Spleen (tissue), 11 donors: ENCODE results near the gene ZNF771. TPM values are rescaled to one million over a fixed set of nuclear protein-coding genes. Genes with fewer than 3 reads are reported as not detected.

Source experiments
- DNase-seq: peaks from one replicate; pipeline ENCODE4 v3.0.0-alpha.2; 2020
- H3K27ac ChIP-seq, 8 donors: fragments of 200-600 bp; sonication (generic) in 7 of 8; 1 replicate in 4 of 8; 2 replicates in 4 of 8; pipeline versions ENCODE4 v1.5.0 to v1.8.0; 2016 to 2021; ENCODE audit warnings: inconsistent platforms in 4 of 8, mild to moderate bottlenecking in 4 of 8, moderate library complexity in 1 of 8
- H3K27me3 ChIP-seq, 7 donors: fragments of 200-600 bp; sonication (generic) in 6 of 7; replicated peaks in 1 of 7; 1 replicate in 4 of 7; 2 replicates in 3 of 7; pipeline versions ENCODE4 v1.5.0 to v1.8.0; 2016 to 2021; ENCODE audit warnings: inconsistent platforms in 3 of 7, mild to moderate bottlenecking in 1 of 7
- H3K36me3 ChIP-seq, 6 donors: fragments of 200-600 bp; sonication (generic) in 5 of 6; 1 replicate in 4 of 6; 2 replicates in 2 of 6; pipeline versions ENCODE4 v1.5.0 to v1.8.0; 2016 to 2021; ENCODE audit warnings: inconsistent platforms in 2 of 6
- H3K4me1 ChIP-seq, 6 donors: fragments of 200-600 bp; sonication (generic) in 5 of 6; 1 replicate in 3 of 6; 2 replicates in 3 of 6; pipeline versions ENCODE4 v1.5.0 to v1.8.0; 2016 to 2021; ENCODE audit warnings: inconsistent platforms in 3 of 6
- H3K4me3 ChIP-seq, 8 donors: fragments of 200-600 bp; sonication (generic) in 7 of 8; 1 replicate in 4 of 8; 2 replicates in 4 of 8; pipeline versions ENCODE4 v1.5.0 to v1.8.0; 2016 to 2021; ENCODE audit warnings: inconsistent platforms in 4 of 8, mild to moderate bottlenecking in 4 of 8, moderate library complexity in 2 of 8
- H3K9me3 ChIP-seq, 8 donors: fragments of 200-600 bp; sonication (generic) in 7 of 8; 1 replicate in 4 of 8; 2 replicates in 4 of 8; pipeline versions ENCODE4 v1.5.0 to v1.8.0; 2016 to 2021; ENCODE audit warnings: inconsistent platforms in 4 of 8
- POLR2A ChIP-seq, 3 donors: fragments of 450-650 bp; IDR thresholded peaks; one replicate each; pipeline ENCODE4 v1.5.1; 2017; ENCODE audit warnings: antibody characterized with exemption in 3 of 3, mild to moderate bottlenecking in 1 of 3
- POLR2AphosphoS5 ChIP-seq, 3 donors: sonication (generic); formaldehyde crosslinking; IDR thresholded peaks; one replicate each; pipeline ENCODE4 v1.5.1; 2017; ENCODE audit warnings: antibody characterized with exemption in 3 of 3
- WGBS, 5 donors: extraction: QIAGEN DNeasy Blood & Tissue Kit in 3 of 5; methylation state at CpG; one replicate each; pipeline versions ENCODE4 v1.1.5 to v1.1.7; 2013 to 2018; 5-methylcytosine and 5-hydroxymethylcytosine counted together
- intact Hi-C: fragments of 100-400 bp; cut with DNase I; formaldehyde crosslinking; loops from one replicate; pipeline ENCODE4 v1.15.0; 2023; ENCODE audit warnings: low total_unique reads
- polyA plus RNA-seq, 3 donors: library from polyadenylated mRNA; stranded (reverse); fragments of 200-250 nt; gene quantifications; one replicate each; pipeline ENCODE4 v1.2.1, GENCODE V29; 2013
- total RNA-seq, 7 donors: library from RNA; depleted of rRNA in 3 of 7; stranded (reverse); fragments of >200 nt in 3 of 7; fragmentation: NEBNext Ultra II Directional in 4 of 7; extraction: Animal tissue kit (Norgen Biotek cat#: 25700) in 4 of 7; gene quantifications; one replicate each; pipeline versions ENCODE4 v1.1.0 to v1.2.1, GENCODE V29; 2016 to 2021
- TF ChIP-seq, protein P1 (sequence below), 11 experiments: fragments of 200-600 bp in 7 of 11; fragments of 450-650 bp in 4 of 11; sonication (generic) in 4 of 11; IDR thresholded peaks in 8 of 11; conservative IDR thresholded peaks in 3 of 11; 1 replicate in 7 of 11; 2 replicates in 4 of 11; pipeline versions ENCODE4 v1.4.0 to v1.8.0; 2016 to 2021; ENCODE audit warnings: antibody characterized with exemption in 11 of 11, inconsistent platforms in 4 of 11, mild to moderate bottlenecking in 1 of 11
- donor health status: healthy with polysubstance abuse.
- donor health status: DM: no; HTN: no; CAD: no; lungs with moderate emphysema.
- donor health status: DM: no; HTN: no; CAD: no.
- donor health status: Bipolar disorder and iron deficiency.
- donor health status: healthy.
- donor health status: DM: no; HTN: no; CAD: no.
- donor health status: DM: yes; HTN: yes; CAD: no.

Gene ZNF771
- total and polyA plus RNA-seq, 10 donors = 2.2 to 10.2 (median 3.1) TPM

DNA sequence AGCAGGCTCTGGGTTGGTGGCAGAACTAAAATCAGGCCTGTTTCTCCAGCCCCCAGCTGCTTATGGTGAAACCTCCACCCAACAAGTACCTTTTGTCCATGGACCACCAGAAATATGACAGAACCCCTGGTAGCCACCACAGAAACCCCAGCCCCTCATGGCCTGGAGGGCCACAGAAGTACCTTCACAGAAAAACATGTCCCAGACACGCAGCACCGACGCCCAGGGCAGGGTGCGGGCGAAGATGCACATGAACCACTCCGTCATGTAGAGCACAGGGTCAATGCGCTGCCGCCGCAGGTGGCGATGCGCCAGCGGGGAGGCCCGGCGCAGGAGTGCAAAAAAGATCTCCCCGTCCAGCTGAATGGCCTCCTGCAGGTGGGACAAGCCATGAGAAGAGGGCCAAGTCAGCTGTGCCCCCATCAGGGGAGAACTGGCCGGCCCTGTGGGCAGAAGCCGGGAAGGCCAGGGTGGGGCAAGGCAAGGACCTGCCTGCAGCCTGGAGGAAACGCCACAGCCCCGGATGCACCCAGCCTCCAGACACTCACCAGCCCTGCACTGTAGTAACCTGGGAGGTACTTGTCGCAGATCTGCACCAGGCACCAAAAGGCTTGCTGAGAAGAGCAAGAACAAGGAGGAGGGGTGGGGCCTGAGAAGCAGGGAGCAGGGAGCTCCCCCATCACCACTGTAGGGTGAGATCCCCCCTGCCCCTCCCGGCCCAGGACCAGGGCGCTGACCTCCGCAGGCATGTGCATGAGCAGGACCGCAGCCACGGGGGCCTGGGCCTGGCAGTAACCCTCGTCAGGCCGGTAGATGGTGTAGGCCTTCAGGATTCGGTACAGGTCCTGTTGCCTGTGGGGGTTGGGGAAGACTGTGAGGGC, 48.2 kb upstream of the ZNF771 start:
- no peaks in the 10 kb centered on the region for H3K27me3 ChIP-seq
- peaks cover 11 to 35% (median 25%) of the 10 kb centered on the region in 6 donors for H3K4me1 ChIP-seq
- H3K4me3 ChIP-seq = no peak overlapping the region
- WGBS, 5 donors = 94 to 95% (median 94%) methylated on average over 15 to 28 of the region's 28 CpGs
- intact Hi-C loops = no loop called here
- peaks cover 0 to 79% (median 55%) of the 10 kb centered on the region in 6 donors for H3K36me3 ChIP-seq
- no peaks in the 10 kb centered on the region for H3K9me3 ChIP-seq
- no peak overlapping the region for H3K27ac ChIP-seq
- DNase-seq = peak; percentile 75
- TF ChIP-seq, protein P1, sequence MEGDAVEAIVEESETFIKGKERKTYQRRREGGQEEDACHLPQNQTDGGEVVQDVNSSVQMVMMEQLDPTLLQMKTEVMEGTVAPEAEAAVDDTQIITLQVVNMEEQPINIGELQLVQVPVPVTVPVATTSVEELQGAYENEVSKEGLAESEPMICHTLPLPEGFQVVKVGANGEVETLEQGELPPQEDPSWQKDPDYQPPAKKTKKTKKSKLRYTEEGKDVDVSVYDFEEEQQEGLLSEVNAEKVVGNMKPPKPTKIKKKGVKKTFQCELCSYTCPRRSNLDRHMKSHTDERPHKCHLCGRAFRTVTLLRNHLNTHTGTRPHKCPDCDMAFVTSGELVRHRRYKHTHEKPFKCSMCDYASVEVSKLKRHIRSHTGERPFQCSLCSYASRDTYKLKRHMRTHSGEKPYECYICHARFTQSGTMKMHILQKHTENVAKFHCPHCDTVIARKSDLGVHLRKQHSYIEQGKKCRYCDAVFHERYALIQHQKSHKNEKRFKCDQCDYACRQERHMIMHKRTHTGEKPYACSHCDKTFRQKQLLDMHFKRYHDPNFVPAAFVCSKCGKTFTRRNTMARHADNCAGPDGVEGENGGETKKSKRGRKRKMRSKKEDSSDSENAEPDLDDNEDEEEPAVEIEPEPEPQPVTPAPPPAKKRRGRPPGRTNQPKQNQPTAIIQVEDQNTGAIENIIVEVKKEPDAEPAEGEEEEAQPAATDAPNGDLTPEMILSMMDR (IDR thresholded peaks at IDR 0.05 in 8 of 11, conservative IDR thresholded peaks at IDR 0.05 in 3 of 11) = no peak
- TF ChIP-seq POLR2AphosphoS5 (IDR thresholded peaks at IDR 0.05) = peak in 2 of 3 donors; percentile 14 to 41

DNA sequence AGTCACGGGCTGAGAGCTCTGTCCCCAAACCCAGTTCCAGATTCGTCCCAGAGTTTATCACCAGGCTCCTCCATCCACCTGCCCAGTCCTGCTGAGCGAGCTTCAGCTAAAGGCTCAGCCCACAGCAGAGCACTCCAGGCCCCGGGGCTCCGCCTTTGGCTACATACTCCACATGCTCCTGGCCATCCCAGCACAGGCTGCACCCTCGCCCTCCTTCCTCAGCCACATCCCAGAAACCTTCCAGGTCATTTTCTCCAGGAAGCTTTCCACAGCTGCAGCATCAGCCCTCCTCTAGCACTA, 47.6 kb upstream of the ZNF771 start:
- H3K27me3 ChIP-seq = no peaks in the 10 kb centered on the region
- H3K4me3 ChIP-seq = no peak overlapping the region
- H3K9me3 ChIP-seq = no peaks in the 10 kb centered on the region
- peaks cover 0 to 85% (median 61%) of the 10 kb centered on the region in 6 donors for H3K36me3 ChIP-seq
- intact Hi-C loops = no loop called here
- 92 to 96% (median 94%) methylated on average over 5 to 6 of the region's 6 CpGs for WGBS, 5 donors
- H3K4me1 ChIP-seq = peaks cover 9 to 32% (median 20%) of the 10 kb centered on the region in 6 donors
- peak; percentile 74 for DNase-seq
- H3K27ac ChIP-seq = no peak overlapping the region
- TF ChIP-seq POLR2AphosphoS5 (IDR thresholded peaks at IDR 0.05) (no peak), POLR2A (IDR thresholded peaks at IDR 0.05) (no peak)
- TF ChIP-seq, protein P1 (IDR thresholded peaks at IDR 0.05 in 8 of 11, conservative IDR thresholded peaks at IDR 0.05 in 3 of 11) = no peak

DNA sequence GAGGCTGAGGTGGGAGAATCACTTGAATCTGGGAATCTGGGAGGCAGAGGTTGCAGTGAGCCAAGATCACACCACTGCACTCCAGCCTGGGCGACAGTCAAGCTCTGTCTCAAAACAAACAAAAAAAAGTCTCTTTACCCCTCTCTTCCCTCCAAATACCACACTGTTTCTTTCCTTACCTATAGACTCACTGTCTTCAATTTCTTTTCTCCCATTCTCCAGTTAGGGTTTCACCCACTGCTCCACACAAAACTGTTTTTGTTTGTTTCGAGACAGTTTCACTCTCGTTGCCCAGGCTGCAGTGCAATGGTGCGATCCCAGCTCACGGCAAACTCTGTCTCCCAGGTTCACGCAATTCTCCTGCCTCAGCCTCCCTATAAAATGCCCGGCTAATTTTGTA, 46.2 kb upstream of the ZNF771 start:
- no peak overlapping the region for H3K4me3 ChIP-seq
- intact Hi-C loops = no loop called here
- H3K9me3 ChIP-seq = no peaks in the 10 kb centered on the region
- H3K27ac ChIP-seq = no peak overlapping the region
- WGBS, 5 donors = 93 to 98% (median 96%) methylated on average over 7 of the region's 7 CpGs
- H3K36me3 ChIP-seq = peaks cover 0 to 99% (median 70%) of the 10 kb centered on the region in 6 donors
- no peak for DNase-seq
- H3K27me3 ChIP-seq = no peaks in the 10 kb centered on the region
- peaks cover 7 to 37% (median 16%) of the 10 kb centered on the region in 6 donors for H3K4me1 ChIP-seq
- TF ChIP-seq, protein P1 (IDR thresholded peaks at IDR 0.05 in 8 of 11, conservative IDR thresholded peaks at IDR 0.05 in 3 of 11) = no peak
- TF ChIP-seq POLR2AphosphoS5 (IDR thresholded peaks at IDR 0.05) (no peak), POLR2A (IDR thresholded peaks at IDR 0.05) (no peak)

DNA sequence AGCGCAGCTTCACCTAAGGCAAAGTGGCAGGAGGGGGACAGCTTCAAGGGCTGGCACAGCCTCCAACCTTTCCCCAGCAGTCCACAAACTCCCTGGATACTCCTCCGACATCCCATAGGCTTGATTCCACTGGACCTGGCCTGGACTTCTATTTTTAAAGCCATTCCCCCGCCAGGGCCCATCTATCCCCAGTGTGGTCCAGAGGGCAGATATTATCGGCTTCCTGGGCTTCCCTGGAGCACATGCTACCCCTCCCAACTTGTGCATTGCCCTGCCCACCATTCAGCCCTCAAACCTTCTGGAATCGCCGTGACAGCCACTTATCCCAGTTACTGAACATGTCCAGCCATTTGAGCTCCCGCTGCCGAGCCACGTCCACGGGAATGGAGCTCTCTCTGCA, 42.2 kb upstream of the ZNF771 start:
- no peaks in the 10 kb centered on the region for H3K27me3 ChIP-seq

More for the DNA sequence above, 42.2 kb upstream of the ZNF771 start:
- TF ChIP-seq, protein P1 (IDR thresholded peaks at IDR 0.05 in 8 of 11, conservative IDR thresholded peaks at IDR 0.05 in 3 of 11) = no peak
- no peak for TF ChIP-seq POLR2A (IDR thresholded peaks at IDR 0.05)
- no peak for TF ChIP-seq POLR2AphosphoS5 (IDR thresholded peaks at IDR 0.05)
- DNase-seq = peak; percentile 65
- intact Hi-C loops = no loop called here
- Histone ChIP-seq H3K9me3 (no peaks in the 10 kb centered on the region), H3K36me3 (peaks cover 0 to 73% (median 40%) of the 10 kb centered on the region in 6 donors), H3K4me3 (no peak overlapping the region), H3K4me1 (peaks cover 20 to 52% (median 36%) of the 10 kb centered on the region in 6 donors), H3K27ac (no peak overlapping the region)
- WGBS, 5 donors = 80 to 94% (median 88%) methylated on average over 9 to 10 of the region's 10 CpGs
